ENCODE results near the gene BST2. TPM values are rescaled to one million over a fixed set of nuclear protein-coding genes. Genes with fewer than 3 reads are reported as not detected.
A peak's percentile ranks its signal among the peaks of the same experiment; 100 is the strongest.
"Not testable (repeated sequence)": the region's sequence is repeated elsewhere in the genome, so short reads cannot be mapped to it uniquely, and the experiment has no call there.

Gene BST2
- total RNA-seq, 2 experiments from 2014 or later: 16.1 to 16.8 TPM

DNA sequence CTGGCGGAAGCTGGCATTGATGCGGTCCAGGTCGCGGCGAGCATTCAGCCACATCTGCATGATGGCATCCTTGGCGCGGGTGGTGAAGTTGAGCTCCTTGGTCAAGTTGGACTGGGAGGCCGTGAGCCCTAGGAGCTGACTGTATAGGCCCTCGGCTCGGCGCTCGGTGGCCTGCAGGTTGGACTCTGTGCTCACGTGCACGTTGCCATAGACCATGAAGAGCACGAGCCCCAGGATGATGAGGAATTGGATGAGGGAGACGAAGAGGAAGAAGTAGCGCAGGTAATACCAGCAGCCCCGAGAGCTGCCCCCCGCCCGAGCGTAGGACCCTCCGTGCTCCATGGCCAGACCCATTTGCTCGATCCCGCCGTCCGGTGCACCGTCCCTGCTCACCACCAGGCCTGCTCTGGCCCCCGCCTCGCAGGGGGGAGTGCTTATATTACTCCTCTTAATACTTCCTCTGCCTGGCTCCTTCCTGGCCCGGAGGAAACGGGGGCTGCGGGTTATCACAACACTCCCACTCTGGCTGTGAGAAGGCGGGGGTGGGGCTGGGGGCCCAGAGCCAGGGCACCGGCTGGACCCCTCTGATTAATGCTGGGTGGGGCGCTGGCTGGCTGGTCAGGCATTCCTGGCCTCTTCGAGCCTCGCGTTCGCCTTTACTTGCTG, 28.4 kb downstream of the BST2 start, which contains the start of gene PLVAP:
TSS of gene PLVAP (minus strand) at position 408 of the 666 bp plus-strand sequence. CDS start at position 354, 54 bp downstream.
- ChIA-PET POLR2A (no interaction called here), CTCF (interaction anchor here (0.7 to 1.2 kb wide), 2 partner anchors 9 to 24 kb away, joined by 3 read pairs; no protein-coding TSS in a partner anchor)
- H3K27me3 Mint-ChIP-seq: peaks cover 3% of the 10 kb centered on the region
- TF ChIP-seq, protein P1, sequence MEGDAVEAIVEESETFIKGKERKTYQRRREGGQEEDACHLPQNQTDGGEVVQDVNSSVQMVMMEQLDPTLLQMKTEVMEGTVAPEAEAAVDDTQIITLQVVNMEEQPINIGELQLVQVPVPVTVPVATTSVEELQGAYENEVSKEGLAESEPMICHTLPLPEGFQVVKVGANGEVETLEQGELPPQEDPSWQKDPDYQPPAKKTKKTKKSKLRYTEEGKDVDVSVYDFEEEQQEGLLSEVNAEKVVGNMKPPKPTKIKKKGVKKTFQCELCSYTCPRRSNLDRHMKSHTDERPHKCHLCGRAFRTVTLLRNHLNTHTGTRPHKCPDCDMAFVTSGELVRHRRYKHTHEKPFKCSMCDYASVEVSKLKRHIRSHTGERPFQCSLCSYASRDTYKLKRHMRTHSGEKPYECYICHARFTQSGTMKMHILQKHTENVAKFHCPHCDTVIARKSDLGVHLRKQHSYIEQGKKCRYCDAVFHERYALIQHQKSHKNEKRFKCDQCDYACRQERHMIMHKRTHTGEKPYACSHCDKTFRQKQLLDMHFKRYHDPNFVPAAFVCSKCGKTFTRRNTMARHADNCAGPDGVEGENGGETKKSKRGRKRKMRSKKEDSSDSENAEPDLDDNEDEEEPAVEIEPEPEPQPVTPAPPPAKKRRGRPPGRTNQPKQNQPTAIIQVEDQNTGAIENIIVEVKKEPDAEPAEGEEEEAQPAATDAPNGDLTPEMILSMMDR (IDR thresholded peaks at IDR 0.05): no peak
- H3K4me1 ChIP-seq (ENCODE audit: insufficient read depth, low read length): no peaks in the 10 kb centered on the region
- H3K36me3 ChIP-seq (ENCODE audit: insufficient read depth, low read length): no peaks in the 10 kb centered on the region
- no peak within 1 kb of the TSS for H3K4me3 ChIP-seq (ENCODE audit: low read length)
- no peak within 1 kb of the TSS for H3K27ac ChIP-seq (ENCODE audit: low read depth in 1 of 2, low read length in 2 of 2)
- intact Hi-C loops (cut with DNase I, micrococcal nuclease): no loop called here
- H3K9me3 Mint-ChIP-seq: peaks cover 2% of the 10 kb centered on the region
- peaks cover 0 to 8% of the 10 kb centered on the region in 2 experiments for H3K9me3 ChIP-seq (ENCODE audit: control insufficient read depth in 1 of 2, insufficient read depth in 1 of 2, low read length in 2 of 2)
- no peaks in the 10 kb centered on the region for H3K4me1 Mint-ChIP-seq (ENCODE audit: low read depth)
- H3K36me3 Mint-ChIP-seq (ENCODE audit: low read depth): no peaks in the 10 kb centered on the region
- no peak within 1 kb of the TSS for H3K4me3 Mint-ChIP-seq
- ATAC-seq (ENCODE audit: poor library complexity): no peak
- no peak within 1 kb of the TSS for H3K27ac Mint-ChIP-seq
- peaks cover 3 to 4% of the 10 kb centered on the region in 2 experiments for H3K27me3 ChIP-seq (ENCODE audit: control insufficient read depth in 1 of 2, insufficient read depth in 2 of 2, low read length in 2 of 2)
- DNase-seq: no peak

DNA sequence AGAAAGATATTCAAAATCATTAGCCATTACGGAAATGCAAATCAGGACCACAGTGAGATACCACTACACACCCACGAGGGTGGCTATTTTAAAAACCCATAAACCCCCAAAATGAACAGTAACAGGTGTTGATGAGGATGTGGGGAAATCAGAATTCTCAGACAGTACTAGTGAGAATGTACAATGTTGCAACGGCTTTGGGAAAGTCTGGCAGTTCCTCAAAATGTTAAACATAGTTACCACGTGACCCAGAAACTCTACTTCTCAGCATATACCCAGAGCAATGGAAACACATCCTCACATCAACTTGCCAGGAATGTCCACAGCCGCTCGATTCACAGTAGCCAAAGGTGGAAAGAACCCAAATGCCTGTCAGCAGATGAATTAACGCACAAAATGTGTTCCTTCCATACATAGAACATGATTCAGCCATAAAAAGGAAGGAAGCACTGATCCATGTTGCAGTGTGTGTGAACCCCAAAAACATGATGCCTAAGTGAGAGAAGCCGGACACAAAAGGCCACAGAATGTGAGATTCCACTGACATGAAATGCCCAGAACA, 35.3 kb downstream of the BST2 start:
- Mint-ChIP-seq H3K4me1 (ENCODE audit: low read depth) (no peaks in the 10 kb centered on the region), H3K36me3 (ENCODE audit: low read depth) (no peaks in the 10 kb centered on the region), H3K4me3 (no peak overlapping the region), H3K27me3 (peaks cover 5% of the 10 kb centered on the region), H3K27ac (no peak overlapping the region), H3K9me3 (no peaks in the 10 kb centered on the region)
- DNase-seq (peak in 3 of 14 experiments; percentile 15 to 54 (median 45)), ATAC-seq (ENCODE audit: poor library complexity) (no peak)
- Histone ChIP-seq H3K4me3 (ENCODE audit: low read length) (no peak overlapping the region), H3K27ac (ENCODE audit: low read depth in 1 of 2, low read length in 2 of 2) (no peak overlapping the region), H3K4me1 (ENCODE audit: insufficient read depth, low read length) (no peaks in the 10 kb centered on the region), H3K27me3 (ENCODE audit: control insufficient read depth in 1 of 2, insufficient read depth in 2 of 2, low read length in 2 of 2) (no peaks in the 10 kb centered on the region), H3K9me3 (ENCODE audit: control insufficient read depth in 1 of 2, insufficient read depth in 1 of 2, low read length in 2 of 2) (no peaks in the 10 kb centered on the region), H3K36me3 (ENCODE audit: insufficient read depth, low read length) (no peaks in the 10 kb centered on the region)
- CTCF ChIA-PET: no interaction called here
- POLR2A ChIA-PET: no interaction called here
- TF ChIP-seq, protein P1 (IDR thresholded peaks at IDR 0.05): no peak
- intact Hi-C loops (cut with DNase I, micrococcal nuclease): no loop called here

DNA sequence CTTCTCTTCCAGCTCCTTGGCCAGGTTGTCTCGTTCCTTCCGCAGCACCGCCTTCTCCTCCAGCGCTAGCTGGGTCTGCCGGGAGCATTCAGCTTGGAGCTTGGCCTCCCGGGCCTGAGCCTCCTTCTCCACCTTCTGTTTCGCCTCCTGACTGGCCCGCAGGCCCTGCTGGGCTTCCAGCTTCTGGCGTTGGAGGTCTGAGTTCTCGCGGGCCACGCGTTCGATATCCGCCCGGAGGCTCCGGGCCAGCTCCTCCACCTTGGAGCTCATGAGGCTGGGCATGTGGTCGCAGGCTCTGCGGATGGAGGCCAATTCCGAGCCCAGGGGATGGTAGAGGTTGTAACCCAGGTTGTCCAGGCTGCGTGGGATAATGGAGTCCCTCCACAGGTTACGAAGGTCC, 40.1 kb downstream of the BST2 start:
- Histone ChIP-seq H3K4me1 (ENCODE audit: insufficient read depth, low read length) (no peaks in the 10 kb centered on the region), H3K27me3 (ENCODE audit: control insufficient read depth in 1 of 2, insufficient read depth in 2 of 2, low read length in 2 of 2) (no peaks in the 10 kb centered on the region), H3K27ac (ENCODE audit: low read depth in 1 of 2, low read length in 2 of 2) (no peak overlapping the region), H3K36me3 (ENCODE audit: insufficient read depth, low read length) (no peaks in the 10 kb centered on the region), H3K4me3 (ENCODE audit: low read length) (no peak overlapping the region), H3K9me3 (ENCODE audit: control insufficient read depth in 1 of 2, insufficient read depth in 1 of 2, low read length in 2 of 2) (no peaks in the 10 kb centered on the region)
- Mint-ChIP-seq H3K9me3 (no peaks in the 10 kb centered on the region), H3K27ac (no peak overlapping the region), H3K36me3 (ENCODE audit: low read depth) (no peaks in the 10 kb centered on the region), H3K4me3 (no peak overlapping the region), H3K4me1 (ENCODE audit: low read depth) (no peaks in the 10 kb centered on the region), H3K27me3 (peaks cover 4% of the 10 kb centered on the region)
- POLR2A ChIA-PET: no interaction called here
- ATAC-seq (ENCODE audit: poor library complexity) (no peak), DNase-seq (no peak)
- TF ChIP-seq, protein P1 (IDR thresholded peaks at IDR 0.05): no peak
- CTCF ChIA-PET: no interaction called here
- intact Hi-C loops (cut with DNase I, micrococcal nuclease): no loop called here

DNA sequence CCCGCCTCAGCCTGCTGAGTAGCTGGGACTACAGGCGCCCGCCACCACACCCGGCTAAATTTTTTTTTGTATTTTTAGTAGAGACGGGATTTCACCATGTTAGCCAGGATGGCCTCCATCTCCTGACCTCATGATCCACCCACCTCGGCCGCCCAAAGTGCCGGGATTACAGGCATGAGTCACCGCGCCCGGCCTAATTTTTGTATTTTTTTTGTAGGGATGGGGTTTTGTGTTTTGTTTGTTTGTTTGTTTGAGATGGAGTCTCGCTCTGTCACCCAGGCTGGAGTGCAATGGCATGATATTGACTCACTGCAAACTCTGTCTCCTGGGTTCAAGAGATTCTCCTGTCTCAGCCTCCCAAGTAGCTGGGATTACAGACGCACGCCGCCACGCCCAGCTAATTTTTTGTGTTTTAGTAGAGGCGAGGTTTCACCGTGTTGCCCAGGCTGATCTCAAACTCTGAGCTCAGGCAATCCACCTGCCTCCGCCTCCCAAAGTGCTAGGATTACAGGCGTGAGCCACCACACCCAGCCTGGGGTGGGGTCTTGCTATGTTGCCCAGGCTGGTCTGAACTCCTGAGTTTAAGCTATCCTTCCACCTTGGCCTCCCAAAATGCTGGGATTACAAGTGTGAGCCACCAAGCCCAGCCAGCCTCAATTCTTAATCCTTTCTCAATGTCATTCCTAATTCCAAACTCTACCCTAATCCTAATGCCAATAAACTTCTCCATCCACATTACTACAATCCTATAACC, 41.4 kb downstream of the BST2 start:
- CTCF ChIA-PET; H3K9me3 Mint-ChIP-seq; H3K27me3 ChIP-seq (ENCODE audit: control insufficient read depth in 1 of 2, insufficient read depth in 2 of 2, low read length in 2 of 2); DNase-seq; H3K27me3 Mint-ChIP-seq; H3K36me3 ChIP-seq (ENCODE audit: insufficient read depth, low read length); H3K4me3 Mint-ChIP-seq; intact Hi-C loops (cut with DNase I, micrococcal nuclease); H3K27ac Mint-ChIP-seq; H3K36me3 Mint-ChIP-seq (ENCODE audit: low read depth); H3K4me1 Mint-ChIP-seq (ENCODE audit: low read depth); H3K9me3 ChIP-seq (ENCODE audit: control insufficient read depth in 1 of 2, insufficient read depth in 1 of 2, low read length in 2 of 2); H3K4me1 ChIP-seq (ENCODE audit: insufficient read depth, low read length); H3K4me3 ChIP-seq (ENCODE audit: low read length); ATAC-seq (ENCODE audit: poor library complexity); POLR2A ChIA-PET; H3K27ac ChIP-seq (ENCODE audit: low read depth in 1 of 2, low read length in 2 of 2): not testable (repeated sequence)

Measured in CD4-positive, alpha-beta T cell (primary cell).